ENCODE data around the gene ENTR1.

ENTR1 gene, protein sequence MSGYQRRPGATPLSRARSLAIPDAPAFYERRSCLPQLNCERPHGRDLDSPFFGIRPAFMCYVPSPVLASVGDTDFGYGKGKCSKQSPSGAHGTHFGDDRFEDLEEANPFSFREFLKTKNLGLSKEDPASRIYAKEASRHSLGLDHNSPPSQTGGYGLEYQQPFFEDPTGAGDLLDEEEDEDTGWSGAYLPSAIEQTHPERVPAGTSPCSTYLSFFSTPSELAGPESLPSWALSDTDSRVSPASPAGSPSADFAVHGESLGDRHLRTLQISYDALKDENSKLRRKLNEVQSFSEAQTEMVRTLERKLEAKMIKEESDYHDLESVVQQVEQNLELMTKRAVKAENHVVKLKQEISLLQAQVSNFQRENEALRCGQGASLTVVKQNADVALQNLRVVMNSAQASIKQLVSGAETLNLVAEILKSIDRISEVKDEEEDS

DNA sequence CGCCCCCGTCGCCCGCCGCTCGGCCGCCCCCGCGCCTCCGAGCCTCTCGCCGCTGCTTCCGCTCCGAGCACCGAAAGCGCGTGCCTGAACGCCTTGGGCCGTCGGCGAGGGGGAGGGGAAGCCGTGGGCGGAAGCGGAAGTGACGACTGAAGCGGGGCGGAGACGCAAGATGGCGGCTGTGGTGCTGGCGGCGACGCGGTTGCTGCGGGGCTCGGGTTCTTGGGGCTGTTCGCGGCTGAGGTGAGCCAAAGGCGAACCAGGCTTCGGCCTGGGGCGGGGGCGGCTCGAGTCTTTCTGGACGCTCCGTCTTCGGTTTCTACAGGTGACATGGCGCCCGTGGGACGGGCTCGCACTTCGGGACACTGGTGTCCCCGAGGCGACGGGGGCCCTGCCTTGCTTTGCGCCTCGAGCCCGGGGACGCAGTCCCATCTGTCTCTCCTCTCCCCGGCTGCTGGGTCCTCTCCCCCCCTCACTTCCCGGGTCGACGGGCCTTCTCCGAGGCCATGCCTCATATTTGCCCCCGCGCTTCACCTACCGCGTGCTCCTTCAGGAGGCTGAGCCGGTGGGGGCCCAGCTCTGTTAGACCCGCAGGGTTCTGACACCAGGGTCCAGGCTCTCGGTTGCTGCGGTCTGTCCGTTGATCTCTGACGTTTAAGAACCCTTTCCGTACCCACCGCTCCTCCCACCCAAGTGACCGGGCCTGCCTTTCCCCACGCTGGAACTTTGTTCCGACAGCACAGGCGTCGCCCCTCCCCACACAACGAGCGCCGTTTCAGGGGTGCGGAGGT is at the start of gene ENTR1, which contains the start of gene PMPCA:
ENTR1 (minus strand) TSS at position 115 of the 788 bp plus-strand sequence. CDS start 217 bp downstream, outside the sequence.
PMPCA (plus strand) TSS at position 159 of the 788 bp plus-strand sequence; CDS start at position 170, 11 bp downstream.
- FAIRE-seq = peak; percentile 83
- peak; percentile 90 for DNase-seq (ENCODE audit: insufficient read length, low spot score)

GRCh38 chr9:136459425-136459824 is 49.0 kb upstream of the ENTR1 start:
- FAIRE-seq (no peak), DNase-seq (ENCODE audit: insufficient read length, low spot score) (no peak)

- DNase-seq (ENCODE audit: insufficient read length, low spot score) (no peak), FAIRE-seq (no peak)
Observed at GRCh38 chr9:136457326-136457725, 46.9 kb upstream of the ENTR1 start.

DNA sequence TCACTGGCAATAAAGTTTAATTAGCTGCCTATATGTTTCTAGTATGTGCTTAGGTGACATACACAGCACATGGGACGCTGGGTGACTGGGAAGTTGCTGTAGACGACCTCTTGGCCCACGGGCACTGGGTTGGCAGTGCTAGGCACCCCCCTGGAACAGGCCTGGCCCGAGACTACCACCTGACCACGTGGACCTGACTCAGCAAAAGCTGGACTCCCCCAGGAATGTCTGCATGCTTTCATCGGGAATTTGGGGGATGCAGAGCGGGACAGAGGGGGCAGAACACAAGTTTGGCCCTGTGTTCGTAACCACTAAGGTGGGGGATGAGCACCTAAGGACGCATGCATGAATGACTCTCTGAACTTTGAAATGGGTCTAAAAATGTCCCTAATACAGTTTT is 45.8 kb upstream of the ENTR1 start:
- DNase-seq (ENCODE audit: insufficient read length, low spot score) (no peak), FAIRE-seq (no peak)

DNA sequence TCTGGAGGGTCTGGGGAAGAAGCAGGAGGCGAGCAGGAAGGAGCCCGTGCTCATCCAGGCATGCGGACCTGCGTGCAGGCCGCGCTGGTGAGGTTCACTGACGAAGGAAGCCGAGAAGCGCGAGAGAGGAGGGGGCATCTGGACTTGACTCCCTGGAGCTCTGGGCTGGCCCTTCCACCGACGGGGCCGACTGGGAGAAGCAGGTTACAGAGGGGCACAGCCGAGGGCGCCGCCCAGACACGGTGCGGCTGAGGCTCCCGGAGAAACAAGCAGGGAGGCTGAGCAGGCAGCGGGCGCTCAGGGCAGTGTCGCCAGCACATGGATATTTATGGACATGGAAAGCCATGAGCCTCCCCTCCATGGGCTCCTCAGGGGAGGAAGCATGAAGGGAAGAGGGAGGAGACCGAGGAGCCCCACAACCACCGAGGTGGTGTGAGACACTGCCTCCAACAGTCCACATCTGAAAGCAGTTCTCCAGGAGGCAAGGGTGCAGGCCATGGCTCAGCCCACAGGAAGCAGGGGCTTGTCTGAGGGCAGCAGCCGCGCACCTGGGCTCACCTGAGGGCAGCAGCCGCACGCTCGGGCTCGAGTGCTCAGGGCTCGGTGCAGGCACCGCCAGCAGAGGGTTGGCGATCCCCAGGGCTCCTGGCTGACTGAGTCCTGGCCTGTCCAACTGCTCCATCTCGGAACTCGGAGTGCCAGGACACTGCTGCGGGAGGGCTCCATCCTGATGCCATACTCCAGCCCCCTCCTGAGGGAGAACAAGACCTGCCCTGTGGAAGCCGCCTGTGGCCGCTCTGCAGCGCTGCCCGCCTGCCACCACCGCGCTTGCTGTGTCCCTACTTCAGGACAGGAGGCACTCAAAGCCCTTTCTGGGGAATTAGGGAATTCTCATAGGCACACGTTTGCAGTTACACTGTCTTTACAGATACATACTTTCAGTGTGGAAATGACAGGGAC is 44.9 kb upstream of the ENTR1 start:
- DNase-seq (ENCODE audit: insufficient read length, low spot score) = no peak
- FAIRE-seq = no peak

DNA sequence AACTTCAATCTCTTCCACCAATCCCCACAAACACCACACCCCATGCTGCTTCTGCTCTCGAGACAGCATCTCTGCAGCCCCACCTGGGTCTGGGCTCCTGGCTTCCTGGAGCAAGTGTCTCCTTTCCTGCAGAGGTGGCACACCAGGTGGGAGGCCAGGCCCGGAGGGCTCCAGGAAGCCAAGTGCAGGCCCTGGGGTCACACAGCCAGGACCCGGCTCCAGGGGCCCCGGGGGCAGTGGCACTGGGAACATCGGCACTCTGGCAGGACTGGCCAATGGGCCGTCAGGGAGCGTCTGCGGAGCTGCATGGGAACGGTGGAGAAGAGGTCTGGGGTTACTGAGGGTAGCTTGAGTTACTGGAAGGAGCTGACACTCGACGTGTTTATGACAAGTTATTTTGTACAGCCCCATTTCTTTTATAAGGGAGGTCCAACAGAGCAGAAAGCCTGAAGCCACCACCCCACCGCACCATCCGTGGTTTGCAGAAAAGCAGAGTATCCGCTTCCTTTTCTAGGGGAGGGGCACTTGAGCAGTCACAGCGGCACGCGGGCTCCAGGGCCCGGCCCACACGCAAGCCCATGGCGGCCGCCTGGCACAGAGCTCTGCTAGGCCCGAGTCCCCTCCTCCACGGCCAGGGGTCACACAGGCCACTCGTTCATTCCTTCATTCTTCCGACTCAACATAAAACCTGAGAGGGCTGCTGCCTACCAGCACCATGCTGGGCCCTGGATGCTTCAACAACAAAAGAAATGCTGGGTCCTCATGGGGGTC is 43.8 kb upstream of the ENTR1 start:
- no peak for DNase-seq (ENCODE audit: insufficient read length, low spot score)
- FAIRE-seq = no peak

GRCh38 chr9:136453326-136453725 is 42.9 kb upstream of the ENTR1 start:
- FAIRE-seq = no peak
- no peak for DNase-seq (ENCODE audit: insufficient read length, low spot score)

DNA sequence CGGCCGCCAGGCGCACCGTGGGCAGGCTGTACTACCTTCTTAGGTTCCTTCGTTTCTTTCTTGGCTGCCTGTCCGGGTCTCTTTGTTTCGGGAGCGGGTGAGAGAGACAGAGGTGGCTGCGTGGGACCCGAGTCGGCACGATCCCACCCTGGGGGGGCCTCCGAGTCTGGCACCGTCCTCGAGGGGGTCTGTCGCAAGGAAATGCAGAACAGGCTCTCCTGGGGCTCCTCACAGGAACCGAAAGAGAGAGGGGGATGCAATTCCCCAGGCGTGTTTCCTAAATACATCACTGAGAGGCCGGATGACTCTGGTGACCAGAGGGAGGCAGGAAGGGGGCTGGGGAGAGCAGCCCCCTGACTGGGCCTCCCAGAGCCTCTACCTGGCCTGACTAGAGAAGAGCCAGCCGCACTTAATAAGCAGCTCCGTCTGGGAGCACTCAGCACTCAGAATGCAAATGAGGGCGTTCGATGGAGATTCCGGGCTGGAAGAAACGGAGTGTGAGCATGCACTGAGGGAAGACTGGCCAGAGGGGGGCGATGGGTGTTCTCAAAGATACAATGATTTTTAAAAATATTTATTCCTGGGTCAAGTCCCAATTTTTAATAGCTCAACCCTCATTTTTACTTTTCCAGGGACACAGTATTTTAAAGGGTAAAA is 40.9 kb upstream of the ENTR1 start:
- FAIRE-seq (no peak), DNase-seq (ENCODE audit: insufficient read length, low spot score) (no peak)

- FAIRE-seq = no peak
Observed at GRCh38 chr9:136448655-136449054, 38.2 kb upstream of the ENTR1 start.

DNA sequence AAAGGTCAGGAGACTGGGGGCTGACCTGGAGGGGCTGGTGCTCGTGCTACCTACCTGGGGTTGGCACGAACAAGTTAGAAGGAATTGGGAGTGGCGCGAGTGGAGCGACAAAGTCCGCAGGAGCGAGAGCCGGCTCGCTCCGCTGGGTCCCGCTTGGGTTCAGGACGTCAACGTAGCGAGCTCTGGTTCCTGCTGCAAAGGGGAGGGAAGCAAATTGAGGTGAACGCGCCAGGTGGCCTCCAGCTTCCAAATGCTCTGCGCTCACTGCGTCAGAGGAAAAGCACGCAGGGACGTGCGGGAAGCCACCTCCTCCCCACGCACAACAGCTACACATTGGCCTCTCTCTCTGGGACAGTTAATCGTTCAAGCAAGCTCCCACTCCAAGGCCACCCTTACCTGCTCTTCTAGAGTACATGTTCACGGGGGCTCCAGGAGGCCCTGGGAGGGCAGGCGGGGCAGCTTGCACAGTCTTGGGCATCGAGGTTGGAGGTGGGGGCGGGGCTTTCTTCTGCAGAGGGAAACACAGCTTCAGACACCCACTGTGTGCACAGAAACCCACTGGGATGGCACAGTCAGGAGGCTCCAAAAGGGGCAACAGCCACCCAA is 36.9 kb upstream of the ENTR1 start:
- DNase-seq (ENCODE audit: insufficient read length, low spot score) (no peak), FAIRE-seq (no peak)

More at GRCh38 chr9:136448655-136449054, 38.2 kb upstream of the ENTR1 start:
- no peak for DNase-seq (ENCODE audit: insufficient read length, low spot score)

- DNase-seq (ENCODE audit: insufficient read length, low spot score) = no peak
- FAIRE-seq = no peak
Observed at GRCh38 chr9:136445799-136446198, 35.4 kb upstream of the ENTR1 start.

DNA sequence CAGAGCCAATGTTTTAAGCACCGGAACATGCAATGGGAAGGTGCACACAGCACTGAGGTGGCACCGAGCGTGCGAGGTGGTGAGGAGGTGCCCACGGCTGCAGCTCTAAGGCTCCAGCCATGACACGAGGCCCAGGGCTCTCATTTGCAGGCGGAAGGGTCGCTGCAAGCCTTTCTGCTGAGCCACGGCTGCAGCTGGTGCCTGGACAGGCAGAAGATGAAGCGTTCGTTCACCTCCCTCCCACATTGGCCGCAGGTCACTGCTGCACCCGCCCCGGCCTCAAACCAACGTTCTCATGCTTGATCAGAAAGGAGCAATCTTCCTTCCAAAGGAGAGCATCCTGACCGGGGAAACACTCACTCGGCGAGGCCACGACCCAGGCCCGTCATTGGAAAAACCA is 33.7 kb upstream of the ENTR1 start:
- DNase-seq (ENCODE audit: insufficient read length, low spot score) (no peak), FAIRE-seq (no peak)

DNA sequence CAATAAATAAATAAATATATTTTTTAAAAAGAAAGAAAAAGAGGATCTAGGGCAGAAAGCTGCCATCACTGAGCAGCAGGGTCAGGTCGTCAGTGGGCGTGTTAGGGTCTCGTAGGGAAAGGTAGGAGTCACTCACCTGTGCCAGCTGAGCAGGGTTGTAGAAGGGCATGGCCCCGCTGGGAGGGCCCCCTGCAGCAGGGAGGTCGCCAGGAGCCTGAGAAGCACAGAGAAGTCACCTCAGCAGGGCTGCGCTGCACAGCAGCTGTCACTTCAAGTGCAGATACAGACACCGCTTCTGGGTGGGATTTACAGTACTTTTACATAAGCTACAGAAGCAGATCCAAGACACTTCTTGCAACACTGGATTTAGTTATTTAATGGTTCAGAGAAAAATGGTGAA is 33.3 kb upstream of the ENTR1 start:
- no peak for FAIRE-seq

DNA sequence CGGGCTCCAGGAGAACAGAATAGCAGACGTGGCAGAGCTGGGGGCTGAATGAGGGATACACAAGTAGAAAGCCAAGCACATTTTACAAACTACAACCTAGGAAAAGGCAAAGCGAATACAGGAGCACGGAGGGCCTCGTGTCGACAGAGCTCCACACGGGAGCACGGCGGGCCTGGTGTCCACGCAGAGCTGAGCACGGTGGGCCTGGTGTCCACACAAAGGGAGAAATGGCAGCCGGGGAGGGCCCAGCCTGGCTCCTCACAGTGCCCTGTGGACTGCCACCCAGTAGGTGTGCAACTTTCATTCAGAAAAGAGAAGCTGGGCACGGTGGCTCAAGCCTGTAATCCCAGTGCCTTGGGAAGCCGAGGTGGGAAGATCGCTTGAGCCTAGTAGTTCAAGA is 32.7 kb upstream of the ENTR1 start:
- no peak for DNase-seq (ENCODE audit: insufficient read length, low spot score)
- no peak for FAIRE-seq

More for the DNA sequence above, 33.3 kb upstream of the ENTR1 start:
- DNase-seq (ENCODE audit: insufficient read length, low spot score) = no peak

DNA sequence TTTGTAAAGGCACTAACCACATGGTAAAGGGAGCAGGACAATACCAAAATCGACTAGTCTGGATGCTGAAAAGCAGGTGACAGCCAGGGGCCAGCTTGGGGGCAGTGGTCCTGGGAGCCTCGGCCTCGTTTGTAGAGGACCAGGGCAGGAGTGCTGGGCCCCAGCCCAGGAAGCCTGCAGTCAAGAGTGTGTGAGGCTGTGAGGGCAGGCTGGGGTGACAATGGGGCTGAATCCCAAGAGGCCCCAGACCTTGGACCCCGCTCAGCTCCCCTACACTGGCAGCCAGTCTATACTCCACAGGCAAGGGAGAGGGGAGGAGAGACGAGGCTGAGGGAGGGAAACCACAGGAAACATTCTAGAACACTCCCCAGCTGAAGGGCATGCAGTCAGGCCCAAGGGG is 31.9 kb upstream of the ENTR1 start:
- no peak for FAIRE-seq

DNA sequence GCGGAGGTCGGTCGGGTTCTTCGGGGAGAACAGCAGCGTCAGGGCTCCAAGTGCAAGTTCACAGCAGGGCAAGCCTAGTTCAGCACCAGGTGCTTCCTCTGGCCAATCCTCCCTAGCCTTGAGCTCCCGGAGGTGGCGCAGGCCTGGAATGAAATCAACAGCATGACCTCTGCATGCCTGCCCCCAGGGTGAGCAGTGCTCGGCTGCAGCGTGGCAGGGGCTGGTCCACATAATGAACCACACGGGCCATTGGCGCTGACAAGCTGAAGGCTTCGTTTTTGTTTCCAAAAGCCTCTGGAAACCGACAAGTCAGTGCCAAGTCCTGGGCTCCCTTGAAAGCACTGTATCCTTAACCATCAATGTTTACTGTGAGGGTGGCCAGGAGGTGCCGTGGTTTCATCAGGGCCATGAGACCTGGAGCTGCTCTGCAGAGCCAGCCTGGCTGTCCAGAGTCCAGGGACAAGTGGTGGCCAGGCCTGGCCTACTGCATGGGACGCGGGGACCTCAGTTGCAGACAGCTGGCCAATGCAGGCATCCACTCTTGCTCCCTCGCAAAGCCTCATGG is 31.3 kb upstream of the ENTR1 start:
- FAIRE-seq = no peak

More for the DNA sequence above, 31.9 kb upstream of the ENTR1 start:
- DNase-seq (ENCODE audit: insufficient read length, low spot score) = no peak

DNA sequence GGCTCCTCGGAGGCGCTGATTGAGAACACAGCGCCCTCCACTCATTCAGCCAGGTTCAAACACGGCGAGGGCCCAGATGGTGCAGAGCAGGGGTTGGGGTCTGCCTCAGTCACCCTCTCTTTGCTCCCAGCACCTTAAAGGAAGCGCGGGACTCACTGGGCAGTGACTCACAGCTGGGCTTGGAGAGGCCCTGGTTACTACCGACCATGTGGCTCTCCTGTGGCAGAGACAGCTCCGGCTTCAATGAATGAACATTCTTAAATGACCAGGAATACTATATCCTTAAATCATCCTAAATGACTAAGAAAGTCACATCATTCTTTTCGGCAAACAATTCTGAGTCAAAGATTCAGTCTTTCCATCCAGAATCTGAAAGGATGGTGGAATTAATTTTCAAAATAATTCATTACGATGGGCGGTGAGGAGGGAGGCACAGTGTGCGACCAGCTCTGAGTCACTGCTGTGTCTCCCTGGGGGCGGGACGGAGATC is 30.8 kb upstream of the ENTR1 start:
- no peak for DNase-seq (ENCODE audit: insufficient read length, low spot score)
- FAIRE-seq = no peak

More for the DNA sequence above, 31.3 kb upstream of the ENTR1 start:
- DNase-seq (ENCODE audit: insufficient read length, low spot score) = no peak
